Stimulated activated CD8-positive, alpha-beta memory T cell treated with anti-CD3 and anti-CD28 coated beads, Interleukin-4, amount 100 ng/mL, for 24 hours (primary cell): ENCODE measurements around the gene SERINC3.

Experiments used
- DNase-seq: peaks from one replicate; pipeline ENCODE4 v3.0.0-alpha.2; 2020; ENCODE audit warnings: low read depth

Gene SERINC3

DNA sequence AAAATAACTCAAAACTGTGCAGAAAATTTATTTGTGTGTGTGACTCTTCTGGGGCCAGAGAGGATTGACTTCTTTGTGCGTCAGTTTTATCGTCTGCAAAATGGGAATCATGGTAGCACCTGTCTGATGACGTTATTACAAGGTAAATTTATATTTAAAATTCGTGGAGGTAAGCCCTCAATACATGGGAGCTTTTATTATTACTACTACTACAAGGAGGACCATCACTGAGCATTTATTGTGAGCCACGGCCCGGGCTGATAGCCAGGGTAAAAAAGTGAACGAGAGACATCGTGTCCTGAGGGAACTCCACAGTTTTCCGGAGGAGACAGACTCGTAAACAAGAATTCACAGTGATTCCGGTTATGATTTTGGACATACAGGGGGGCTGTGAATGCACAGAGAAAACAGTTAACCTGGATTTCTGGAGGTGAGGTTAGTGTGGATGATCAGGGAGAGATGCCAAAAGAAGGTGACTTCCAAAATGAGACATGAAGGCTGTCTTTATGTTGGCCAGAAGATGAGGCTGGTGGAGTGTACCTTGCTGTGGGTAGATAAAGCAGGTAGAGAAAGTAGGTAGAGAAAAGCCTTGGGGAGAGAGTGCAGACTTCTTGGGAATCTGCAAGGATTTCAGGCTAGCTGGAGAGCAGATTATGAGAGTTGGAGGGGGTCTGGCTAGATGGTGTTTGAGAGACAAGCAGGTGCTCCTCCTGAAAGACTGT, 10.6 kb upstream of the SERINC3 start:
- no peak for DNase-seq

DNA sequence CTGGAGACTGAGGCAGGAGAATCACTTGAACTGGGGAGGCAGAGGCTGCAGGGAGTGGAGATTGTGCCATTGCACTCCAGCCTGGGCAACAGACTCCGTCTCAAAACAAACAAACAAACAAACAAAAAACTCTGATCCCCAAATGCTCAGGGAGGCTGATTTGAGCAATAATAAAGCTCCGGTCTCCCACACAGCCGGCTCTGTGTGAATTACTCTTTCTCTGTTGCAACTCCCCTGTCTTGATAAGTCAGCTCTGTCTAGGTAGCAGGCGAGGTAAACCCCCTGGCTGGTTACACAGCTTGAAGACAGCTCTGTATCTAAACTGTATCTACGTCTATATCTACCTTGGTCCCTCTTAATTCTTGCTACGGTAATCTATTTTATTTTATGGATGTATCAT, 6.4 kb upstream of the SERINC3 start:
- DNase-seq, result no peak

DNA sequence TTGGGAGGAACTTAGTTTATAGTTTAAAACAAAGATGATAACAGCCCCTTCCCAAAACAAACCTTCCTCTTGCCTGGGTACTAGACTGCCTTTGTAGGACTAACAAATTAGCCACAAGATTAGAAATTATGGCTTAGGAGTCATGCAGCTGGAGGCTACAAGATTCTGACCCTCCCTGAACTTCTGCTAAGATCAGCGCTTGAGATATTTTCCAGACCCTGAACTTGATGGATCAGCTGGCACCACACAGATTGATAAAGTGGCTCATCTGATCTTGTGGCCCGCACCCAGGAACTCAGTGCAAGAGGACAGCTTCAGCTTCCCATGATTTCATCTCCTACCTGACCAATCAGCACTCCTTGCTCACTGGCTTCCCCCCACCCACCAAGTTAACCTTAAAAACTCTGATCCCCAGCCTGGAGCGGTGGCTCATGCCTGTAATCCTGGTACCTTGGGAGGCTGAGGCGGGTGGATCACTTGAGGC, 5.9 kb upstream of the SERINC3 start:
- DNase-seq, result no peak

DNA sequence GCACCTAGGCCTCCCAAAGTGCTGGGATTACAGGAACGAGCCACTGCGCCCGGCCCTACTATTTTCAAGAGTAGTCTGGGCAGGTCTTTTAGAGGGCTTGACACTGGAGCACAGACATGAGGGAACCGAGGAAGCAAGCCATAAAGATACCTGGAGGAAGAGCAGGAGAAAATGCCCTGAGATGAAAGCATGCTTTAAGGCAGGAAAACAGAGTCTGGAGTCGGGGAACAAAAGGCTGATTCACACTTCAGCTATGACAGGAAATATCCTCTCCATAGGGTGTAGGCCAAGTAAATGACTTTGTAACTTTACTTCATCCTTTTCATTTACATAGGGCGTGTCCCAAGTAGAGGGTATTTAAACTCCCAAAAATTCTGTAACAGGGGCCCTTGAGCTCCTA, 4.3 kb upstream of the SERINC3 start:
- no peak for DNase-seq

DNA sequence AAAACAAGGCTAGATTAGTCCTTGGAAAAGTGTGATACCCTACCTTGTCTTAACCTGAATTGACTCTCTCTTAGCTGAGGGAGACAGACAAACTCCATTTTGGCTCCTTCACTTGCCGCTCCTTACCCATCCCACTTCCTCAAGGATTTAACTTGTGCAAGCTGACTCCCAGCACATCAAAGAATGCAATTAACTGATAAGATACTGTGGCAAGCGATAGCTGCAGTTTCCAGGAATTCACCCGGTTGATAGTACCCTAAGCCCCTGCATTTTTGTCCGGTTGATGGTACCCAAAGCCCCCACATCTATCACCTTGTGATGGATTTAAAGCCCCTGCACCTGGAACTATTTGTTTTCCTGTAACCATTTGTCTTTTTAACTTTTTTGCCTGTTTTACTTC, 1.9 kb upstream of the SERINC3 start:
- DNase-seq, result no peak

DNA sequence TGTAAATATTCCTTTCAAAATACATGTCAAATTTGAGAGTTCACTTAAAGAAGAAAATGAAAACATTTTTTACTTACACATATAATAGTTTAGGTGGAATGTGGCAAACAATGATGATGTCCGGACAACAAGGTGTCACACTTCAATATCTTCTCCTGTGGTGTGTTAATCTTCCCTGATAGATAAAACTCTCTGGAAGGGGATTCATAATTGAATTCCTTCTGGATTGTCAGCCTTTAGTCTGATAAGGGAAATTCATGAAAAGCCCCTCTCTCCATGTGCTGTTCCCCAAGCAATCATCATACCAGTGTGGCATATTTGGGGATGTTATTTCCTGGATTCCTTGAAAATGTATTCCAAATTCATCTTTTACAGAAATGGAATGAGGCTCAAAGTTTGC, 971 bp upstream of the SERINC3 start:
- no peak for DNase-seq

DNA sequence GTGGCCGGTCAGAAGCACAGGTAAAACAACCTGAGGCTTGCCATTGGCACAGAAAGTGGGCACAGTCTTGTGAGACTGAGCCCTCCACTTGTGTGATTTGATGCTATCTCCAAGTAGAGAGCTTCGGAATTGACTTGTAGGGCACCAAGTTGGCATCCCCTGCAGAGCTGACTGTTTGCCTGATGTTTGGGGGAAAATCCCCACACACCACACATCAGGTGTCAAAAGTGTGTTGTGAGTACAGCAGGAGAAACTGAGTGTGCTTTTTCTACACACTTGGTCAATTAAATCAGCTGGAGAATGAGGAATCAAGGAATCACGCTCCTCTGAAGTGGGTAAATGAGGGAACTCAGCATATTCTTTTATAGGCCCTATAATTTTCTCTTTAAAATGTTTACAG, 989 bp downstream of the SERINC3 start:
- DNase-seq, result no peak

DNA sequence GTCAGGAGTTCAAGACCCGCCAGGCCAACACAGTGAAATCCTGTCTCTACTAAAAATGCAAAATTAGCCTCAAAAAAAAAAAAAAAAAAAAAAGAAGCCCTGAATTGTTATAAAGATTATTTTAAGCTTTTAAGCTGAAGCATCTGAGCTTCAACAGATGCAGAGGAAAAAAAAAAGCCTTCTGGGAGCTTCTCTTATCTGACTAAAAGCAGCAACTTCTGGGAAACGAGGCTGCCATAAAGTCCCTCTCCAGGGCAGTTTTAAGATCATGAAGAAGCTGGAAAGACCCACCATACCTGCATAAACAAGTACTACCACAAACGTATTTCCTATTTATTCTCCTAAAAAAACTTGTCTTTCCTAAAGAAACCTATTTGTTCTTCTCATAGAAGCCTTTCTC, 3.6 kb downstream of the SERINC3 start:
- DNase-seq, result no peak

DNA sequence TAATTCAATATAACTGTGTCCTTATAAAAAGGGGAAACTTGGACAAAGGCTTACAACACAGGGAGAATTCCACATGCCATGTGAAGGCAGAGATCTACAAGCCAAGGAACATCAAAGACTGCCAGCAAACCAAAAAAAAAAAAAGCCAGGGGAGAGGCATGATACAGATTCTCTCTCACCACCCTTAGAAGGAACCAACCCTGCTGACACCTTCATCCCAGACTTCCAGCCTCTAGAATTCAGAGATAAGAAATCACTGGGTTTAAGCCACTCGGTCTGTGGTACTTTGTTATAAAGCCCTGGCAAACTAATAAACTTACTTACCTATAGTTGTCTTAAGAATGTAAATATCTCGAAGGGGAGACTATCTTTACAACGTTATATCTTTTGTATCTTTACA, 4.4 kb downstream of the SERINC3 start:
- DNase-seq, result no peak

DNA sequence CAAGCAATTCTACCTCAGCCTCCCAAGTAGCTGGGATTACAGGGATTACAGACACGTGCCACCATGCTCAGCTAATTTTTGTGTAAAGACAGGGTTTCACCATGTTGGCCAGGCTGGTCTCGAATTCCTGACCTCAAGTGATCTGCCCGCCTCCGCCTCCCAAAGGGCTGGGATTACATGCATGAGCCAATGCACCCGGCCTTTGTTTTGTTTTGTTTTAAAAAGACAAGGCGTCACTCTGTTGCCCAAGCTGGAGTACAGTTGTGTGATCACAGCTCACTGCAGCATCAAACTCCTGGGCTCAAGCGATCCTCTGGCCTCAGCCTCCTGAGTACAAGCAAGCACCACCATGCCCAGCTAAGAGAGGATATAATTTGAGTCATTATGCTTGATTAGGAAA, 5.4 kb downstream of the SERINC3 start:
- DNase-seq, result no peak

DNA sequence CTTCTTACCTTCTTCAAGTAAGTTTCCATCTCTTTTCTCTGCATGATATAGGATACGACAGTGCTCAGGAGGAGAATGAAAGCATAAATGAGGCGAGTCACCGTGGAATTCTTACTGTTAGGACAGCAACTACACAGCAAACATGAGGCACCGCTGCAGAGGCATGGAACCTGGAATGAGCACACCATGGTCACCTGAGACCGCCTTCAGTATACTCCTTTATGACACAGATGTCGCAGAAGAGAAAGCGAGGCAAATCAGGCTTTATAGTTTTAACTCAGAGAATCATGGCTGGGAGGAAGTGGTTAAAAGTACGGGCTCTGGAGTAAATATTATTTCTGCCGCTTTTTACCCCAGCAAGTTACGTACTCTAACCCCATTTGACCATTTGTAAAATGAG, 8.0 kb downstream of the SERINC3 start:
- DNase-seq, result no peak

DNA sequence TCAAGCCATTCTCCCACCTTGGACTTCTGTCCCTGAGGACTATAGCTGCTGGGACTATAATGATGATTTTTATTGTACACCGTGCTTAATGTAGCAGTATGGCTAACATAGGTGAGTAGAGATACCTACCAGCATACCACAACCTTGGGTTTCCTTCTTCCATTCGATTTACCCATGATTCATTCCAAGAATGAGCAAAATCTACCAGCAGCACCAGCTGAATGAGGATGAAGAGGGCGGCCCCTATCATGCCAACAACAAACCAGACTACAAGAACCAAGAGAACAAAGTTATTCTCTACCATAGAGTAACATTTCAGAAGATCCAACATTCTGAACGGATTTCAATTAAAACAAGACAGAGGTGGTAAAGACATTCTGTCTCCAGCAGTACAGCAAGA, 12.1 kb downstream of the SERINC3 start:
- no peak for DNase-seq

DNA sequence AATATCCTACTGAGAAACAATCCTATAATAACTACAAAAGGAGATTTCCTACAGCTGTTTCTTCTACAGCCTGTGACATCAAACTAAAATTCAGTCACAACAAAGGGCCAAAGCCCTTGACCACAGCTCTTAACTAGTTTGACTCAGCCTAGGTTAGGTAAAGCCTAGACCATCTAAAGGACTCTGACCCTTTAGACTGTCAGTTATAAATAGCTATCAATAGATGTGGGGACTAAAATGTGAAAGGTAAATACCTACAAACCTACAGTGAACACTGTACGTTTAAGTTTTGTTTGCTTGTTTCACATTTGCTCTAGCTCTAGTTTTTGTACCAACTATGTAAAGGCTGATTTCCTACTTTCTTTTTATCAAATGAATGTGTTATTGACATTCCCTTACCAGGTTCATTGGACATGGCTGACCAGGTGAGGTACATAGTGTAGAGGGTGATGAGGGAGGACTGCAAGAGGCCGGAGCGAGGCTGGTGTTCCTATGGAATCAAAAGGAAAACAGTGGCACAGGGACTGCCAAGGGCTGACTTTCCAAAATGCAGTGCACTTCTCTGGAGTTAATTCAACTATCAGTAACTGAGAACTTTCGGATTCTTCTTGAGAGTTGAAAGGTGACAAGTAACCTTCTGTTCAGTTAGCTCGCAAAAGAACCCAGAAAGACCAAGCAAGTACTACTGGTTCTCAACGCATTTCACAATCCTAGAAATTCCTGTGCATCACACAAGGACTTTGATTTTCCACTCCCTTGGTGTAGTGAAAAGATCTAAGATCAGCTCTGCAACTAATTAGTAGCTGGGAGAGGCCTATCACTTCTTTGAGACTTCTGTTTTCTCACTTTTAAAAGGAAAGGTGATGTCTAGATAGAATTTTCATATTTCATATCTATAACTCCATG, 17.2 kb downstream of the SERINC3 start:
- no peak for DNase-seq

DNA sequence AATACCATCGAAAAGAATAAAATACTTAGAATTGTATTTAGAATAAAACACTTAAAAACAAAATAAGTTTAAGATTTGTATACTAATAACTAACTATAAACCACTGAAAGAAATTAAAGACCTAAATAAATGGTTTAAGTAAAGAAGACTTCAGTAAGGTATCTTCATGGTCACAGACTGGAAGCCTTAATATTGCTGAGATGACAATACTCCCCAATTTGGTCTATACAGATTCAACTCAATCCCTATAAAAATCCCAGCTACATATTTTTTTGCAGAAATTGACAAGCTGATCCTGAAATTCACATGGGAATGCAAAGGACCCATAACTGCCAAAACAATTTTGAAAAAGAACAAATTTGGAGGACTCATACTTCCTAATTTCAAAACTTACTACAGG, 18.9 kb downstream of the SERINC3 start:
- DNase-seq, result no peak

DNA sequence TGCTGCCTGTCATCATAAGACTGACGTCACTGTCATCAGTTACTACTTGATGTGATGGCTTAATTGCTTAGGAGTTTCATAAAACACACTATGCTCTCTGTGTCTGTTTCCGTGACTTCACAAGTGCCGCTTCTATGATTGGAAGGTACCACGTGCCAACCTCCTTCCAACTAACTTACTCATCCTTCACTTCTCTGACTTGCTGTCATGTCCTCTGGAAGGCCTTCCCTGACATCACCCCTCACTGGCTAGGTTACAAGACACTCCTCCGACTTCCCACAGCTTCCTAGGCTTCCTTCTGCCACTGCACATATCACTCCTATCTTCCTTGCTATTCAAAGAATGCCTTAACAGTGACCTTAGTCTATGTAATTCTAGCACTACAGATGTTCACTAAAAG, 20.4 kb downstream of the SERINC3 start:
- DNase-seq, result no peak

DNA sequence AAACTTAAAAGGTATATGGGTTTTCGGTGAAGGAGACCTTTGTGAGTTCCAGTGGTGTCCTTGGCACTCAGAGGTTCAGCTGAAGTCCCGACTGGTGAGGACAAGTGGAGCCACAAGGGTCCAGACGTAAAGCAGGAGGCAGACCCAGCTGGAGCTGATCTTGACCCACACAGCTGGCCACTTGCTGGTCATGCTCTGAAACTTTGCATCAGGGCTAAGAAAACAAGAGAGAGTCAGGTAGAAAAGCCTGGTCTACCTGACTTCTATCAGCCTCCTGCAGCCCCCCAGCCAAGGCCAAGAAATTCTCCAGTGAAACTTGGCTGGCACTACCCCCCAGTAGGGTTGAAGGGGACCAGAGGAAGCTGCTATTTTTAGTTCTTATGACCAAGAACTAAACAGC, 21.6 kb downstream of the SERINC3 start:
- DNase-seq, result no peak

DNA sequence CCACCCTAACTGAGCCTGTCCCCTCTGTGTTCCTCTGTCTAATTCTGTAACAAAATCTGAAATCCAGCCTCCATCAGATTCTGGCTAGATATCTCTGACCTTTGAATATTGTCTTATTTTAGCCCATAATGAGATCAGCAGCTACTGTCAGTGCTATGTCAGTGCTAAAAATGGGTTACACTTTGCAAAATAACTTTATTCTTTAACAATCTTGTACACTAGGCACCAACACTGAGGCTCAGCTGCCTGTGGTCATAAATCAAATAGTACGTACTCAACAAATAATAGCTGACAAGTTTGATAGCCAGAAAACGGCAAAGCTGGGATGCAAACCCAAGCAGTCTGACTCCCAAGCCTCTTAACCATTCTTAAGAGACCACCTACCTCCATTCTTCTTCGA, 24.1 kb downstream of the SERINC3 start:
- DNase-seq, result no peak

DNA sequence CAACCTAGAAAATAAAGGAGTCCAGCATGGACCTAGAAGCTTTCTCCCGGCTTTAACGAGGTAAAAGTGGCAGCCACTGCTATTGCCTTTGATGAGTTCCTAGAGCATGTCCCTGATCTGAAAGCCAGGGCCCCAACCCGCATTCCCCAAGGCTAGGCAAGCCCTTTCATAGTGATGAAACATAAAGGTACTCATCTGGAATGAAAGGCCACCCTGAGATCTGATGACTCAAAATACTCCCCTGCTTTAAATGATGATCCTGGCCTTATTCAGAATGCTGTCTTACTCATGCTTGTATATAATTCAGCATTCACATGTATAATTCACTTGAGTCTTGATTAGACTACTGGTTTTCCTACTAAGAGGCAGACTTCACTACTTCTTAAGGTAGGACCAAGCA, 24.9 kb downstream of the SERINC3 start:
- DNase-seq, result no peak

DNA sequence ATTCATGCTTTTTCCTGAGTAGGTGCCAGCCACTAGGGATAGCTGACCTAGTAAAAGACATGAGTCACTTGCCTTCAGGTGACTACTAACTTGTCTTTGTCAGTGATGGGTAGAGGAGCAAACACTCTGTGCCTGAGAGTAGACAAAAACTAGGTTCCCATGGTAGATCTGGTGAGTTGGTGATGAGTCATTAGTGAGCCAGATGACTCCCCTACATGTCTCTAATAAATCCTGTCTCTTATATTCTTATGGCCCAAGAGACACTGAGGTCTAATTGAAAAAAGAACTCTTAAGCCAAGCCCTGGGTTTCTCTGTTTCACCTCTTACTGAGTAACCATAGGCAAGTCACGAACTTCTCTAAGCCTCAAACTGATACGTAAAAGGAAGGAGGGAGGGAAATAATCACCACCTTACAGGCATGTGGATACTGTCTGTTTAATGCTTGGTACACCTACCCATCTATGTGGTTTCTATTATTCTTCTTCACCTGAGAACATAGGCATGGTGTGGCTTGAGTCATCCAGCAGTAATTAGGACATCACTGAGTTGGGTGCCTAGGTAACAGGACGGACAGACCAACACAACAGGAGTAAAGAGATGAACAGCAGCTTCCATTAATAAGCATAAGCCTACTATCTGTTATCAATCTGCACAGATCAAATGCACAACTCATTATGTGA, 25.9 kb downstream of the SERINC3 start:
- no peak for DNase-seq

DNA sequence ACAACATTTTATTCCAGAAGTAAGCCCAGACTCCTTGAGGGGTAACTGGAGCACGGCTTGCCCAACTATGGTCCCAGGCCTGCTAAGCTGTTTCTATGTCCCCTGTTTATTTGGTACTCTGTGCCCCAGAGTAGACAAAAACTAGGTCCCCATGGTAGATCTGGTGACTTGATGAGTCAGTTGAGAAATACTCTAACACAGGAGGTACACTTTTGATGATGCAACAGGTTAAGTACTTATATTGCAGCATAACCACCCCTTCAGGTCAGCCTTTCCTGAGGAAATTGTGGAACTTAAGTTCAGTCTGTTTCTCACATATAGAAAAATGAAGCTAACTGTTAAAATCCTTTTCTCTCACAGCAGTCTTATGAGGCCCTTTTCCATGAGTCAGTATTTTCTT, 26.6 kb downstream of the SERINC3 start:
- DNase-seq, result no peak

DNA sequence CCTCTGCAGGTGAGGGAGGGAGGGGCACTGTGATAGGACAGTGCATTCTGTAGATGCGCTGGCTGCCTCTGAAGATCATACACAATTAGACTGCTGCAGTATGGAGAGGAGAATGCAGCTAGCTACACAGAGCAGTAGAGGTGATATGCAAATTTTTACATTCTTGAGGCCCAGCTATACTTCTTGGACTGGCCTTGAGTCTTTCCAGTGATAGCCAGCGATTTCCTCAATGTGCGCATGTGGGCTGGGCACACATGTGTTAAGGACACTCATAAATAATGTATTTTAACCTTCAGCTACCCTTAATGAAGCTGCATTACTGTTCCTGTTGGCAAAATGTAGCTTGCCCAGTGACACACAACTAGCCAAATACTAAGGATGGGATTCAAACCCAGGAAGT, 27.2 kb downstream of the SERINC3 start:
- no peak for DNase-seq

DNA sequence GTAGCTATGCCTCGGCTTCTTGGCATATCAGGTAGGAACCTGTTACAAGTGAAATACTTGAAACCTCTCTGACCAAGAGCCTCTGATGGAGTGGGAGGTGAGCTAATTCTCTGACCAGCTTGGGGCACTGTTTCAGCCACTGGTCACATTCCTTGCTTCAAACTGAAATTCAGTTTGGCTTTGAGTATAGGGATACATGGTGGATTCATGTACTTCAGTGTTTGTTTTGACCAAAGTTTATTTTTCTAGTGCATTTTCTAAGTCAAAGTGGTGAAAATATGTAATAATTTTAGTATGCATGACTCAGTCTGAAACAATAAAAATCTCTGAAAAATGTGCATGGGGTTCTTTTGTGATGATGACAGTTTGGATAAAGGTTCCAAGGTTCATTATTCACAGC, 27.6 kb downstream of the SERINC3 start:
- no peak for DNase-seq
